Measurements from ENCODE around the gene MYEOV.

DNA sequence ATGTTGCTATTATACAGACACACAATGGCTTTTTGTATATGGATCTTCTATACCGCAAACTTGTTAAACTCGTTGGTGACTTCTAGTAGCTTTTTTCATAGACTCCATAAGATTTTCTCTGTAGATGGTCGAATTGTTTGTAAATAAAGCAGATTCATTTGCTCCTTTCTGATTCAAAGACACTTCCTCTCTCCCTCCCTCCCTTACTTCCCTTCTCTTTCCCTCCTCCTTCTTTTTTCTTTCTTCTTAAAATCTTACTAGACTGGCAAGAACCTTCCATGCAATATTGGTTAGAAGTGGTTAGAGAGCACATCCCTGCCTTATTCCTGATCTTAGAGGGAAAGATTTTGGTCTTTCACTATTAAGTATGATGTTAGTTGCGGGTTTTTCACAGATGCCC lies 36.4 kb downstream of the MYEOV start:
- TF ChIP-seq CTCF (conservative IDR thresholded peaks at IDR 0.05) (no peak), ZFX (IDR thresholded peaks at IDR 0.05) (no peak)
